HepG2 (cell line): ENCODE data around the gene PPP1R27. TPM values are rescaled to one million over a fixed set of nuclear protein-coding genes. Genes with fewer than 3 reads are reported as not detected.
A peak's percentile ranks its signal among the peaks of the same experiment; 100 is the strongest.

ENCODE experiments used
- ARHGAP35 ChIP-seq: sonication (generic); formaldehyde crosslinking; IDR thresholded peaks from 2 replicates; pipeline ENCODE4 v1.9.0; 2022; ENCODE audit warnings: mild to moderate bottlenecking, inconsistent platforms, moderate library complexity, missing genetic modification reagents, borderline replicate concordance
- ATRX ChIP-seq: sonication (generic); formaldehyde crosslinking; IDR thresholded peaks from 2 replicates; pipeline ENCODE4 v1.4.0; 2020; ENCODE audit warnings: missing genetic modification reagents, borderline replicate concordance
- CCDC6 ChIP-seq: sonication (generic); formaldehyde crosslinking; IDR thresholded peaks from 2 replicates; pipeline ENCODE4 v1.8.1; 2022; ENCODE audit warnings: mild to moderate bottlenecking, missing genetic modification reagents, moderate library complexity
- HDAC2 ChIP-seq: sonication (generic); formaldehyde crosslinking; IDR thresholded peaks from 2 replicates; pipeline ENCODE4 v1.4.0; 2020; ENCODE audit warnings: missing genetic modification reagents
- HHEX ChIP-seq: IDR thresholded peaks from 2 replicates; pipeline ENCODE4 v1.6.1; 2016; ENCODE audit warnings: control low read depth
- KLF6 ChIP-seq: IDR thresholded peaks from 2 replicates; pipeline ENCODE4 v1.8.0; 2016; ENCODE audit warnings: missing biosample characterization, missing genetic modification reagents
- RERE ChIP-seq: IDR thresholded peaks from 2 replicates; pipeline ENCODE4 v1.6.1; 2016; ENCODE audit warnings: low read depth, missing genetic modification reagents, missing compliant biosample characterization
- SNAPC4 ChIP-seq: sonication (generic); formaldehyde crosslinking; IDR thresholded peaks from 2 replicates; pipeline ENCODE4 v1.4.0; 2020; ENCODE audit warnings: mild to moderate bottlenecking, missing genetic modification reagents
- ZBTB10 ChIP-seq: sonication (generic); formaldehyde crosslinking; IDR thresholded peaks from 2 replicates; pipeline ENCODE4 v1.4.0; 2020; ENCODE audit warnings: missing genetic modification reagents, borderline replicate concordance
- ZFP36 ChIP-seq: fragments of 150-350 bp; IDR thresholded peaks from 2 replicates; pipeline ENCODE4 v1.6.1; 2018; ENCODE audit warnings: borderline replicate concordance, low read length, low read depth; ENCODE audit not compliant: partially characterized antibody
- ZFX ChIP-seq: sonication (generic); formaldehyde crosslinking; IDR thresholded peaks from 2 replicates; pipeline ENCODE4 v1.4.0; 2020; ENCODE audit warnings: mild to moderate bottlenecking, low read depth, missing genetic modification reagents, moderate library complexity
- ZNF382 ChIP-seq: sonication (generic); formaldehyde crosslinking; IDR thresholded peaks from 2 replicates; pipeline ENCODE4 v1.5.0; 2020; ENCODE audit warnings: missing genetic modification reagents, mild to moderate bottlenecking, borderline replicate concordance
- polyA plus RNA-seq, 8 experiments: library from polyadenylated mRNA; depleted of rRNA in 3 of 8; stranded (reverse) in 7 of 8; unstranded in 1 of 8; fragments of >200 nt; fragmentation: Illumina TruSeq in 4 of 8; extraction: Trizol in 4 of 8; gene quantifications; 2 replicates each; pipeline versions ENCODE4 v1.2.1 to v1.2.3, GENCODE V29; 2011 to 2016; ENCODE audit warnings: low read depth in 4 of 8, missing spikeins in 1 of 8, mixed read lengths in 1 of 8; ENCODE audit not compliant: insufficient read depth in 1 of 8
- total RNA-seq, 5 experiments: library from RNA; depleted of rRNA; stranded (reverse); fragments of >200 nt; fragmentation: Illumina TruSeq; extraction: Trizol; gene quantifications; 2 replicates each; pipeline ENCODE4 v1.2.3, GENCODE V29; 2016; ENCODE audit warnings: low read depth in 1 of 5

Gene PPP1R27
- total and polyA plus RNA-seq, 2 of the 13 experiments (the other 11 are each of a cell fraction or from before 2014, with no cell fraction given), result 0.17 to 1.00 TPM

GRCh38 chr17:81869221-81870130 is 34.6 kb upstream of the PPP1R27 start (continued):
- TF ChIP-seq RERE (CRISPR knock-in tag) (0 out of 2 replicates have a peak, but pooled peaks have one; percentile 7), ZBTB10 (CRISPR knock-in tag) (peak; percentile 62; the same call in 1 of the 2 replicates), ZNF382 (CRISPR knock-in tag) (no peak), HHEX (CRISPR knock-in tag) (no peak), SNAPC4 (peak; percentile 48; the same call in 1 of the 2 replicates), ZFX (CRISPR knock-in tag) (peak; percentile 53; the same call in 1 of the 2 replicates), ARHGAP35 (CRISPR knock-in tag) (peak; percentile 33; the same call in 1 of the 2 replicates), ZFP36 (no peak), KLF6 (CRISPR knock-in tag) (no peak), HDAC2 (CRISPR knock-in tag) (no peak; the same call in 1 of the 2 replicates), CCDC6 (CRISPR knock-in tag) (no peak; the same call in 1 of the 2 replicates), ATRX (no peak)
